ENCODE results near the gene RNF220.

Gene RNF220

DNA sequence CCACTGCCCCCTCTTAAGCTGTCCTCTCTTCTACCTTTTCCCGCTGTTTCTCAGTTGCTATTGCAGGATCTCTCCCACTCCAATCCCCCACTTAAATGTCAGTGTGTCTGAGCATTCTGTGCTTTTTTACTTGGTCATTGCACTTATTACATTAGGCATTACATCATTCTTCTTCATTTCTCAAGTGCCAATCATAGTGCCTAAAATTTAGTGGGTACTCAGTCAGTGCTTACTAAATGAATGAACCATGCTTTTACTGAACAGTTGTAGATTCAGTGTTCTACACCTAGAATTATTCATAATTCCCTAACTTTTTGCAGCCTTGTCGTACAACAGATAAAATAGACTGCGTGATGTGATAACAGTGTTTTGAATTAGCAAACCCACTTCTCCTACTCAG, 288.8 kb downstream of the RNF220 start (continued):
- TF ChIP-seq, protein P1, sequence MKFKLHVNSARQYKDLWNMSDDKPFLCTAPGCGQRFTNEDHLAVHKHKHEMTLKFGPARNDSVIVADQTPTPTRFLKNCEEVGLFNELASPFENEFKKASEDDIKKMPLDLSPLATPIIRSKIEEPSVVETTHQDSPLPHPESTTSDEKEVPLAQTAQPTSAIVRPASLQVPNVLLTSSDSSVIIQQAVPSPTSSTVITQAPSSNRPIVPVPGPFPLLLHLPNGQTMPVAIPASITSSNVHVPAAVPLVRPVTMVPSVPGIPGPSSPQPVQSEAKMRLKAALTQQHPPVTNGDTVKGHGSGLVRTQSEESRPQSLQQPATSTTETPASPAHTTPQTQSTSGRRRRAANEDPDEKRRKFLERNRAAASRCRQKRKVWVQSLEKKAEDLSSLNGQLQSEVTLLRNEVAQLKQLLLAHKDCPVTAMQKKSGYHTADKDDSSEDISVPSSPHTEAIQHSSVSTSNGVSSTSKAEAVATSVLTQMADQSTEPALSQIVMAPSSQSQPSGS (tag by site-specific recombination; IDR thresholded peaks at IDR 0.05; ENCODE audit: low read depth), result peak; percentile 80
- 0 out of 2 replicates have a peak, but pooled peaks have one; percentile 8 for TF ChIP-seq ZFHX2 (tag by site-specific recombination; conservative IDR thresholded peaks at IDR 0.05)
- TF ChIP-seq ZNF37A (tag by site-specific recombination; IDR thresholded peaks at IDR 0.05), result no peak
- no peak for TF ChIP-seq ZBTB7A (tag by site-specific recombination; IDR thresholded peaks at IDR 0.05; ENCODE audit: low read depth)
- TF ChIP-seq, protein P2, sequence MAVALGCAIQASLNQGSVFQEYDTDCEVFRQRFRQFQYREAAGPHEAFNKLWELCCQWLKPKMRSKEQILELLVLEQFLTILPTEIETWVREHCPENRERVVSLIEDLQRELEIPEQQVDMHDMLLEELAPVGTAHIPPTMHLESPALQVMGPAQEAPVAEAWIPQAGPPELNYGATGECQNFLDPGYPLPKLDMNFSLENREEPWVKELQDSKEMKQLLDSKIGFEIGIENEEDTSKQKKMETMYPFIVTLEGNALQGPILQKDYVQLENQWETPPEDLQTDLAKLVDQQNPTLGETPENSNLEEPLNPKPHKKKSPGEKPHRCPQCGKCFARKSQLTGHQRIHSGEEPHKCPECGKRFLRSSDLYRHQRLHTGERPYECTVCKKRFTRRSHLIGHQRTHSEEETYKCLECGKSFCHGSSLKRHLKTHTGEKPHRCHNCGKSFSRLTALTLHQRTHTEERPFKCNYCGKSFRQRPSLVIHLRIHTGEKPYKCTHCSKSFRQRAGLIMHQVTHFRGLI (tag by site-specific recombination; IDR thresholded peaks at IDR 0.05), result no peak
- TF ChIP-seq, protein P3, sequence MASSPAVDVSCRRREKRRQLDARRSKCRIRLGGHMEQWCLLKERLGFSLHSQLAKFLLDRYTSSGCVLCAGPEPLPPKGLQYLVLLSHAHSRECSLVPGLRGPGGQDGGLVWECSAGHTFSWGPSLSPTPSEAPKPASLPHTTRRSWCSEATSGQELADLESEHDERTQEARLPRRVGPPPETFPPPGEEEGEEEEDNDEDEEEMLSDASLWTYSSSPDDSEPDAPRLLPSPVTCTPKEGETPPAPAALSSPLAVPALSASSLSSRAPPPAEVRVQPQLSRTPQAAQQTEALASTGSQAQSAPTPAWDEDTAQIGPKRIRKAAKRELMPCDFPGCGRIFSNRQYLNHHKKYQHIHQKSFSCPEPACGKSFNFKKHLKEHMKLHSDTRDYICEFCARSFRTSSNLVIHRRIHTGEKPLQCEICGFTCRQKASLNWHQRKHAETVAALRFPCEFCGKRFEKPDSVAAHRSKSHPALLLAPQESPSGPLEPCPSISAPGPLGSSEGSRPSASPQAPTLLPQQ (tag by site-specific recombination; IDR thresholded peaks at IDR 0.05), result 0 out of 2 replicates have a peak, but pooled peaks have one; percentile 37
- 0 out of 2 replicates have a peak, but pooled peaks have one; percentile 20 for TF ChIP-seq ZNF335 (tag by site-specific recombination; conservative IDR thresholded peaks at IDR 0.05)
- TF ChIP-seq, protein P4, sequence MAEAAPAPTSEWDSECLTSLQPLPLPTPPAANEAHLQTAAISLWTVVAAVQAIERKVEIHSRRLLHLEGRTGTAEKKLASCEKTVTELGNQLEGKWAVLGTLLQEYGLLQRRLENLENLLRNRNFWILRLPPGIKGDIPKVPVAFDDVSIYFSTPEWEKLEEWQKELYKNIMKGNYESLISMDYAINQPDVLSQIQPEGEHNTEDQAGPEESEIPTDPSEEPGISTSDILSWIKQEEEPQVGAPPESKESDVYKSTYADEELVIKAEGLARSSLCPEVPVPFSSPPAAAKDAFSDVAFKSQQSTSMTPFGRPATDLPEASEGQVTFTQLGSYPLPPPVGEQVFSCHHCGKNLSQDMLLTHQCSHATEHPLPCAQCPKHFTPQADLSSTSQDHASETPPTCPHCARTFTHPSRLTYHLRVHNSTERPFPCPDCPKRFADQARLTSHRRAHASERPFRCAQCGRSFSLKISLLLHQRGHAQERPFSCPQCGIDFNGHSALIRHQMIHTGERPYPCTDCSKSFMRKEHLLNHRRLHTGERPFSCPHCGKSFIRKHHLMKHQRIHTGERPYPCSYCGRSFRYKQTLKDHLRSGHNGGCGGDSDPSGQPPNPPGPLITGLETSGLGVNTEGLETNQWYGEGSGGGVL (tag by site-specific recombination; IDR thresholded peaks at IDR 0.05), result peak; percentile 37; the same call in 1 of the 2 replicates
- no peak for TF ChIP-seq ZNF561 (tag by site-specific recombination; IDR thresholded peaks at IDR 0.05; ENCODE audit: borderline replicate concordance)
- no peak for TF ChIP-seq WT1 (tag by site-specific recombination; IDR thresholded peaks at IDR 0.05)
- no peak for TF ChIP-seq KLF1 (tag by site-specific recombination; IDR thresholded peaks at IDR 0.05)
- TF ChIP-seq ZNF266 (tag by site-specific recombination; IDR thresholded peaks at IDR 0.05; ENCODE audit: low read depth), result no peak
- TF ChIP-seq ZNF221 (tag by site-specific recombination; IDR thresholded peaks at IDR 0.05; ENCODE audit: borderline replicate concordance), result no peak
- no peak for TF ChIP-seq ZNF202 (tag by site-specific recombination; IDR thresholded peaks at IDR 0.05; ENCODE audit: borderline replicate concordance)
- TF ChIP-seq ZNF423 (tag by site-specific recombination; IDR thresholded peaks at IDR 0.05), result no peak
- TF ChIP-seq ZNF354C (tag by site-specific recombination; IDR thresholded peaks at IDR 0.05; ENCODE audit: borderline replicate concordance, low read depth), result no peak
- TF ChIP-seq, protein P5, sequence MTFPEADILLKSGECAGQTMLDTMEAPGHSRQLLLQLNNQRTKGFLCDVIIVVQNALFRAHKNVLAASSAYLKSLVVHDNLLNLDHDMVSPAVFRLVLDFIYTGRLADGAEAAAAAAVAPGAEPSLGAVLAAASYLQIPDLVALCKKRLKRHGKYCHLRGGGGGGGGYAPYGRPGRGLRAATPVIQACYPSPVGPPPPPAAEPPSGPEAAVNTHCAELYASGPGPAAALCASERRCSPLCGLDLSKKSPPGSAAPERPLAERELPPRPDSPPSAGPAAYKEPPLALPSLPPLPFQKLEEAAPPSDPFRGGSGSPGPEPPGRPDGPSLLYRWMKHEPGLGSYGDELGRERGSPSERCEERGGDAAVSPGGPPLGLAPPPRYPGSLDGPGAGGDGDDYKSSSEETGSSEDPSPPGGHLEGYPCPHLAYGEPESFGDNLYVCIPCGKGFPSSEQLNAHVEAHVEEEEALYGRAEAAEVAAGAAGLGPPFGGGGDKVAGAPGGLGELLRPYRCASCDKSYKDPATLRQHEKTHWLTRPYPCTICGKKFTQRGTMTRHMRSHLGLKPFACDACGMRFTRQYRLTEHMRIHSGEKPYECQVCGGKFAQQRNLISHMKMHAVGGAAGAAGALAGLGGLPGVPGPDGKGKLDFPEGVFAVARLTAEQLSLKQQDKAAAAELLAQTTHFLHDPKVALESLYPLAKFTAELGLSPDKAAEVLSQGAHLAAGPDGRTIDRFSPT (tag by site-specific recombination; IDR thresholded peaks at IDR 0.05), result no peak
- TF ChIP-seq, protein P6, sequence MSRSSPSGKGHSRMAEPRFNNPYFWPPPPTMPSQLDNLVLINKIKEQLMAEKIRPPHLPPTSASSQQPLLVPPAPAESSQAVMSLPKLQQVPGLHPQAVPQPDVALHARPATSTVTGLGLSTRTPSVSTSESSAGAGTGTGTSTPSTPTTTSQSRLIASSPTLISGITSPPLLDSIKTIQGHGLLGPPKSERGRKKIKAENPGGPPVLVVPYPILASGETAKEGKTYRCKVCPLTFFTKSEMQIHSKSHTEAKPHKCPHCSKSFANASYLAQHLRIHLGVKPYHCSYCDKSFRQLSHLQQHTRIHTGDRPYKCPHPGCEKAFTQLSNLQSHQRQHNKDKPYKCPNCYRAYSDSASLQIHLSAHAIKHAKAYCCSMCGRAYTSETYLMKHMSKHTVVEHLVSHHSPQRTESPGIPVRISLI (tag by site-specific recombination; IDR thresholded peaks at IDR 0.05), result no peak
- TF ChIP-seq, protein P7, sequence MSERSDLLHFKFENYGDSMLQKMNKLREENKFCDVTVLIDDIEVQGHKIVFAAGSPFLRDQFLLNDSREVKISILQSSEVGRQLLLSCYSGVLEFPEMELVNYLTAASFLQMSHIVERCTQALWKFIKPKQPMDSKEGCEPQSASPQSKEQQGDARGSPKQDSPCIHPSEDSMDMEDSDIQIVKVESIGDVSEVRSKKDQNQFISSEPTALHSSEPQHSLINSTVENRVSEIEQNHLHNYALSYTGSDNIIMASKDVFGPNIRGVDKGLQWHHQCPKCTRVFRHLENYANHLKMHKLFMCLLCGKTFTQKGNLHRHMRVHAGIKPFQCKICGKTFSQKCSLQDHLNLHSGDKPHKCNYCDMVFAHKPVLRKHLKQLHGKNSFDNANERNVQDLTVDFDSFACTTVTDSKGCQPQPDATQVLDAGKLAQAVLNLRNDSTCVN (tag by site-specific recombination; optimal IDR thresholded peaks at IDR 0.05), result no peak
- TF ChIP-seq IKZF3 (tag by site-specific recombination; IDR thresholded peaks at IDR 0.05), result no peak
- TF ChIP-seq PRDM1 (tag by site-specific recombination; IDR thresholded peaks at IDR 0.05), result no peak
- TF ChIP-seq ZNF16 (tag by site-specific recombination; IDR thresholded peaks at IDR 0.05; ENCODE audit: low read depth), result no peak
- TF ChIP-seq ZSCAN23 (tag by site-specific recombination; IDR thresholded peaks at IDR 0.05), result no peak
- TF ChIP-seq, protein P8, sequence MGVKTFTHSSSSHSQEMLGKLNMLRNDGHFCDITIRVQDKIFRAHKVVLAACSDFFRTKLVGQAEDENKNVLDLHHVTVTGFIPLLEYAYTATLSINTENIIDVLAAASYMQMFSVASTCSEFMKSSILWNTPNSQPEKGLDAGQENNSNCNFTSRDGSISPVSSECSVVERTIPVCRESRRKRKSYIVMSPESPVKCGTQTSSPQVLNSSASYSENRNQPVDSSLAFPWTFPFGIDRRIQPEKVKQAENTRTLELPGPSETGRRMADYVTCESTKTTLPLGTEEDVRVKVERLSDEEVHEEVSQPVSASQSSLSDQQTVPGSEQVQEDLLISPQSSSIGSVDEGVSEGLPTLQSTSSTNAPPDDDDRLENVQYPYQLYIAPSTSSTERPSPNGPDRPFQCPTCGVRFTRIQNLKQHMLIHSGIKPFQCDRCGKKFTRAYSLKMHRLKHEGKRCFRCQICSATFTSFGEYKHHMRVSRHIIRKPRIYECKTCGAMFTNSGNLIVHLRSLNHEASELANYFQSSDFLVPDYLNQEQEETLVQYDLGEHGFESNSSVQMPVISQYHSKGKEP (tag by site-specific recombination; IDR thresholded peaks at IDR 0.05), result no peak
- no peak for TF ChIP-seq ZNF311 (tag by site-specific recombination; IDR thresholded peaks at IDR 0.05; ENCODE audit: borderline replicate concordance)
